GM20000 (cell line): ENCODE data around the gene SYNE2.

Experiments
- DNase-seq: peaks from one replicate; pipeline ENCODE4 v3.0.0; 2012; ENCODE audit warnings: low spot score
- TF ChIP-seq, protein P1 (sequence below): IDR thresholded peaks from 2 replicates; pipeline ENCODE4 v1.5.1; 2012; ENCODE audit warnings: mild to moderate bottlenecking, control low read depth; ENCODE audit errors: extremely low read depth, missing control alignments

The SYNE2 gene

GRCh38 chr14:64091217-64091616, 238.4 kb downstream of the SYNE2 start:
- TF ChIP-seq, protein P1, sequence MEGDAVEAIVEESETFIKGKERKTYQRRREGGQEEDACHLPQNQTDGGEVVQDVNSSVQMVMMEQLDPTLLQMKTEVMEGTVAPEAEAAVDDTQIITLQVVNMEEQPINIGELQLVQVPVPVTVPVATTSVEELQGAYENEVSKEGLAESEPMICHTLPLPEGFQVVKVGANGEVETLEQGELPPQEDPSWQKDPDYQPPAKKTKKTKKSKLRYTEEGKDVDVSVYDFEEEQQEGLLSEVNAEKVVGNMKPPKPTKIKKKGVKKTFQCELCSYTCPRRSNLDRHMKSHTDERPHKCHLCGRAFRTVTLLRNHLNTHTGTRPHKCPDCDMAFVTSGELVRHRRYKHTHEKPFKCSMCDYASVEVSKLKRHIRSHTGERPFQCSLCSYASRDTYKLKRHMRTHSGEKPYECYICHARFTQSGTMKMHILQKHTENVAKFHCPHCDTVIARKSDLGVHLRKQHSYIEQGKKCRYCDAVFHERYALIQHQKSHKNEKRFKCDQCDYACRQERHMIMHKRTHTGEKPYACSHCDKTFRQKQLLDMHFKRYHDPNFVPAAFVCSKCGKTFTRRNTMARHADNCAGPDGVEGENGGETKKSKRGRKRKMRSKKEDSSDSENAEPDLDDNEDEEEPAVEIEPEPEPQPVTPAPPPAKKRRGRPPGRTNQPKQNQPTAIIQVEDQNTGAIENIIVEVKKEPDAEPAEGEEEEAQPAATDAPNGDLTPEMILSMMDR = no peak
- no peak for DNase-seq

DNA sequence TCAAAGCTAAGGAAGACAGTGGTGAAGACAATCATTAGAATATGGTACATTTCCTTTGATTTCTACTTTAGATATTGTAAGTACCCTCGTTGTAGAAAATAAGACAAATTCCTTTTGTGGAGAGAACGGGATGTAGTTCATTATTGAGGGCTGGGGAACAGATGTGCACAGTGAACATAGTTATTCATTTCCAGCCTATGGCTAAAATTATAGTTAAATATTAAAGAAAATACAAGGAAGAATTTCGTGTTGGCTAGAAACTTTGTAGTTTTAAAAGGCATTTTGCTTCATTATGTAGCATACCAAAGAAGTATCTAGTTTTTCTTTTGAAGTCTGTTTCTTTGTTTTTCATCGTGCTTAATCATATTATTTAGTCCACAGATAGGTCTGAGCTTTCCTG, 239.5 kb downstream of the SYNE2 start:
- no peak for DNase-seq
- TF ChIP-seq, protein P1 = no peak

- TF ChIP-seq, protein P1 = no peak
- DNase-seq = no peak
Observed at GRCh38 chr14:64092940-64093339, 240.1 kb downstream of the SYNE2 start.

GRCh38 chr14:64095620-64096019, 242.8 kb downstream of the SYNE2 start:
- TF ChIP-seq, protein P1 = no peak
- DNase-seq = no peak

DNA sequence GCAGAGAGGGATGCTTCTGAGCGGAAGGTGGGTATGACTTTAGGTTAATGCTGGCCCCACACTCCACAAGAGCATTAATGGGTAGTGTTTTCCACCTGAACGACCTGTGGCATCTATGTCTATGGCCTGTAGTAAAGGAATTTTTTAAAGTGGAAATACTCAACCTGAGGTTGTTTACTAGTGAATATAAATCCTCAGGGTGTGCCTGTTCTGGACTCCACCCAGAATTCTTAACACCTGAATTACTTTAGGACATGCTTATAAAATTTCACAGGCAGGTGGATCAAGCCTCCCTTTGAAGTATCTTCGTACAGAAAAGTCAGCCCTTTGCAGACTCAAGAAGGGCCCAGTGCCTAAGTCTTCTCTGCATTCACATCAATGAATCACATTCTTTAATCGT, 245.3 kb downstream of the SYNE2 start:
- TF ChIP-seq, protein P1 = no peak
- DNase-seq = no peak

DNA sequence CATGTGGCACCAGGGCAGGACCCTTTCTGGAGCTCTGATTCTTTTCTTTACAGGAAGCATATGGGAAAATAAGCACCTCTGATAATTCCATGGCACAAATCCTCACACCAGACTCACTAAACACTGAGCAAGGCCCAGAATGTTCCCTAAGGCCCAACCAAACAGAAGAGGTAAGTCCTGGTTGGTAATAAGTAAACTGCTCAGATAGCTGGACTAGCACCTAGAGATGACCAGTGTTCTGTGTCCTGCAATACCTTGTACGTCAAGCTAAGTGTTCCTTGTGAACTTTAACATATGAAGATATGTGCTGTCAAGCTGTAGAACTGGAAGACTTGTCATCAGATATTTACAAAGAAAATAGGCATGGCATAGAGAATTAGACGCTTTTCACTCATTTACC, 254.6 kb downstream of the SYNE2 start:
- TF ChIP-seq, protein P1 = no peak
- DNase-seq = no peak

DNA sequence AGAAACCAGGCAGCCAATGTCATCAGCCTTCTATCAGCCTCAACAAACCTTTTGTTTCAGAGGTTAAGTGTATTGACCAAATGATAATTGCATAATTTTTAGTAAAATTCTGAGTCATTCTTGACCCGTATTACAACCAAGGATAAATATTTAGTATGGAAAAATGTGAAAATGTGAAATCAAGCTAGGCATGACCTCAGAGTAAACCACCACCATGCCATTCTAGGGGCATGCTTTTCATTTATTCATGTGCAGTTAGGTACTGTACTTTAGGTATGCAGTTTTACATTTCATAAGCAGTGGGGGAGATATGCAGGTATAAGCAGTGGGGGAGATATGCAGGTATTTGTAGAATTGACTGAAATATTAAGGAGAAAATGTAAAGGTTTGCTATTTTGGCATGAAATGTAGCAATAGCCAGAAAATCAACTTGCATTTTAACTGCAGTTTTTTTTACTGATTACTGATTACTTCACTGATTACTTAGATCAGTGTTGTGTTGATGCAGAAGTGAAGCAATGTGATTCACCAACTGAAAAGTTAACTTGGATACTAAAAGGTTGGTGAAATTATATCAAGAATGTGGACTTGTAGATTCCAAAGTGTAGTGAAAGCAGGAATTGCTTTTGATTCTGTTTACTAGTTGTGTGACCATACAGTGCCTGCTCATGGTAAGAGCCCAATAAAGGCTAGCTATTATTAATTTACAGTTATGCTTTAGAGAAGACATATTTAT, 257.2 kb downstream of the SYNE2 start:
- TF ChIP-seq, protein P1 = no peak
- no peak for DNase-seq
